HEK293 (cell line): ENCODE measurements around the gene AMBRA1.
A peak's percentile ranks its signal among the peaks of the same experiment; 100 is the strongest.

Experiments used
- CTCF ChIA-PET: fragments of 350-600 bp; formaldehyde crosslinking; extraction: SDS; loops from one replicate; lab custom pipeline; 2021; ENCODE audit warnings: antibody characterized with exemption; lab: Yijun Ruan, JAX
- POLR2A ChIA-PET: fragments of 300-600 bp; formaldehyde crosslinking; extraction: SDS; loops from one replicate; lab custom pipeline; 2020; ENCODE audit warnings: antibody characterized with exemption, inconsistent platforms; lab: Yijun Ruan, JAX
- H3K27ac ChIP-seq: fragments of 200-500 bp; sonication (Bioruptor generic); 2 replicates; pipeline ENCODE4 v1.5.1; 2014; ENCODE audit warnings: low read depth, low read length, control low read depth, inconsistent platforms; ENCODE audit errors: extremely low read depth
- H3K36me3 ChIP-seq, 2 experiments: fragments of 200-500 bp in 1 of 2; sonication (Bioruptor generic) in 1 of 2; 1 replicate in 1 of 2; 2 replicates in 1 of 2; pipeline ENCODE4 v1.5.1; 2014 to 2017; ENCODE audit warnings: inconsistent platforms in 2 of 2, low read length in 2 of 2; ENCODE audit not compliant: control insufficient read depth in 2 of 2, insufficient read depth in 1 of 2
- H3K4me1 ChIP-seq: fragments of 200-500 bp; sonication (Bioruptor generic); 2 replicates; pipeline ENCODE4 v1.5.1; 2014; ENCODE audit warnings: mild to moderate bottlenecking, low read length, inconsistent platforms; ENCODE audit not compliant: control insufficient read depth, insufficient read depth
- H3K4me3 ChIP-seq: 2 replicates; pipeline ENCODE4 v1.5.1; 2011; ENCODE audit warnings: low read depth, mild to moderate bottlenecking, control low read depth, low read length, moderate library complexity
- H3K9me3 ChIP-seq: fragments of 200-500 bp; sonication (Bioruptor generic); 2 replicates; pipeline ENCODE4 v1.5.1; 2014; ENCODE audit warnings: low read depth, low read length, inconsistent platforms; ENCODE audit not compliant: control insufficient read depth, insufficient read depth
- HOXC10 ChIP-seq: sonication (generic); formaldehyde crosslinking; IDR thresholded peaks from 2 replicates; pipeline ENCODE4 v1.8.1; 2023; ENCODE audit warnings: mild to moderate bottlenecking, missing genetic modification reagents
- KLF8 ChIP-seq: fragments of 450-650 bp; formaldehyde crosslinking; IDR thresholded peaks from 2 replicates; pipeline ENCODE4 v1.5.1; 2016; ENCODE audit warnings: missing biosample characterization, missing genetic modification characterization
- OVOL3 ChIP-seq: fragments of 450-650 bp; formaldehyde crosslinking; IDR thresholded peaks from 2 replicates; pipeline ENCODE4 v1.5.1; 2016; ENCODE audit warnings: missing biosample characterization, missing genetic modification characterization
- SP3 ChIP-seq: fragments of 450-650 bp; formaldehyde crosslinking; IDR thresholded peaks from 2 replicates; pipeline ENCODE4 v1.5.1; 2016; ENCODE audit warnings: missing biosample characterization, missing genetic modification characterization
- TRIM28 ChIP-seq: IDR thresholded peaks from 2 replicates; pipeline ENCODE4 v1.6.1; 2011; ENCODE audit warnings: low read length, control low read depth, borderline replicate concordance
- TSHZ1 ChIP-seq: fragments of 450-650 bp; formaldehyde crosslinking; IDR thresholded peaks from 2 replicates; pipeline ENCODE4 v1.5.1; 2016; ENCODE audit warnings: missing biosample characterization, missing genetic modification characterization, borderline replicate concordance
- YY1 ChIP-seq: fragments of 450-650 bp; formaldehyde crosslinking; IDR thresholded peaks from 2 replicates; pipeline ENCODE4 v1.5.1; 2018; ENCODE audit warnings: missing biosample characterization, missing genetic modification characterization
- ZBTB20 ChIP-seq: fragments of 450-650 bp; formaldehyde crosslinking; IDR thresholded peaks from 2 replicates; pipeline ENCODE4 v1.5.1; 2016; ENCODE audit warnings: missing biosample characterization, missing genetic modification characterization
- ZBTB26 ChIP-seq: fragments of 450-650 bp; formaldehyde crosslinking; optimal IDR thresholded peaks from 2 replicates; pipeline ENCODE3; 2016; ENCODE audit warnings: missing biosample characterization, mild to moderate bottlenecking, missing genetic modification characterization
- ZNF133 ChIP-seq: fragments of 450-650 bp; formaldehyde crosslinking; IDR thresholded peaks from 2 replicates; pipeline ENCODE4 v1.5.1; 2016; ENCODE audit warnings: missing biosample characterization, missing genetic modification characterization
- ZNF16 ChIP-seq: fragments of 450-650 bp; formaldehyde crosslinking; IDR thresholded peaks from 2 replicates; pipeline ENCODE4 v1.5.1; 2016; ENCODE audit warnings: low read depth, missing biosample characterization, missing genetic modification characterization
- ZNF274 ChIP-seq, 2 experiments: fragments of 200-500 bp in 1 of 2; fragments of 450-650 bp in 1 of 2; sonication (Bioruptor generic) in 1 of 2; formaldehyde crosslinking in 1 of 2; IDR thresholded peaks; 2 replicates each; pipeline versions ENCODE4 v1.5.1 to v1.6.1; 2014 to 2016; ENCODE audit warnings: borderline replicate concordance in 1 of 2, inconsistent platforms in 1 of 2, low read length in 1 of 2, missing biosample characterization in 1 of 2, missing genetic modification characterization in 1 of 2
- ZNF335 ChIP-seq: fragments of 450-650 bp; formaldehyde crosslinking; conservative IDR thresholded peaks from 2 replicates; pipeline ENCODE4 v1.5.1; 2016; ENCODE audit warnings: missing biosample characterization, missing genetic modification characterization
- ZNF549 ChIP-seq: fragments of 450-650 bp; IDR thresholded peaks from 2 replicates; pipeline ENCODE4 v1.5.1; 2018; ENCODE audit warnings: missing biosample characterization, missing genetic modification characterization, mild to moderate bottlenecking, inconsistent platforms, moderate library complexity
- ZNF560 ChIP-seq: fragments of 450-650 bp; formaldehyde crosslinking; IDR thresholded peaks from 2 replicates; pipeline ENCODE4 v1.5.1; 2017; ENCODE audit warnings: missing biosample characterization, missing genetic modification characterization, borderline replicate concordance
- ZNF561 ChIP-seq: fragments of 450-650 bp; IDR thresholded peaks from 2 replicates; pipeline ENCODE4 v1.5.1; 2018; ENCODE audit warnings: missing biosample characterization, missing genetic modification characterization, borderline replicate concordance
- ZNF585B ChIP-seq: fragments of 450-650 bp; formaldehyde crosslinking; IDR thresholded peaks from 2 replicates; pipeline ENCODE4 v1.5.1; 2016; ENCODE audit warnings: missing biosample characterization, missing genetic modification characterization
- ZNF600 ChIP-seq: fragments of 450-650 bp; formaldehyde crosslinking; IDR thresholded peaks from 2 replicates; pipeline ENCODE4 v1.5.1; 2016; ENCODE audit warnings: missing biosample characterization, missing genetic modification characterization
- ZNF624 ChIP-seq: fragments of 450-650 bp; formaldehyde crosslinking; IDR thresholded peaks from 2 replicates; pipeline ENCODE4 v1.5.1; 2017; ENCODE audit warnings: missing biosample characterization, missing genetic modification characterization
- ZNF768 ChIP-seq: fragments of 450-650 bp; formaldehyde crosslinking; IDR thresholded peaks from 2 replicates; pipeline ENCODE4 v1.5.1; 2018; ENCODE audit warnings: missing biosample characterization, mild to moderate bottlenecking, missing genetic modification characterization
- ZNF843 ChIP-seq: fragments of 450-650 bp; formaldehyde crosslinking; IDR thresholded peaks from 2 replicates; pipeline ENCODE4 v1.5.1; 2016; ENCODE audit warnings: missing biosample characterization, missing genetic modification characterization
- TF ChIP-seq, protein P1 (sequence below): fragments of 450-650 bp; formaldehyde crosslinking; IDR thresholded peaks from 2 replicates; pipeline ENCODE4 v1.5.1; 2016; ENCODE audit warnings: missing biosample characterization, missing genetic modification characterization
- TF ChIP-seq, protein P2 (sequence below): fragments of 450-650 bp; formaldehyde crosslinking; IDR thresholded peaks from 2 replicates; pipeline ENCODE4 v1.5.1; 2016; ENCODE audit warnings: missing biosample characterization, missing genetic modification characterization
- TF ChIP-seq, protein P3 (sequence below): fragments of 450-650 bp; formaldehyde crosslinking; IDR thresholded peaks from 2 replicates; pipeline ENCODE4 v1.5.1; 2017; ENCODE audit warnings: missing biosample characterization, missing genetic modification characterization
- TF ChIP-seq, protein P4 (sequence below): fragments of 450-650 bp; formaldehyde crosslinking; IDR thresholded peaks from 2 replicates; pipeline ENCODE4 v1.5.1; 2016; ENCODE audit warnings: missing biosample characterization, missing genetic modification characterization

The AMBRA1 gene

GRCh38 chr11:46593550-46594373, at the start of gene AMBRA1 (continued):
- TF ChIP-seq TSHZ1 (tag by site-specific recombination) (peak; percentile 40; the same call in 1 of the 2 replicates), HOXC10 (CRISPR knock-in tag) (no peak), ZNF335 (tag by site-specific recombination) (peak; percentile 85), ZNF585B (tag by site-specific recombination) (no peak), ZNF768 (no peak), TRIM28 (no peak; the same call in 1 of the 2 replicates), SP3 (tag by site-specific recombination) (peak; percentile 58; the same call in 1 of the 2 replicates), ZNF16 (no peak), ZNF274 (IDR thresholded peaks at IDR 0.05; ENCODE audit: low read length) (no peak), ZNF274 (tag by site-specific recombination; IDR thresholded peaks at IDR 0.05; ENCODE audit: borderline replicate concordance) (no peak), OVOL3 (tag by site-specific recombination) (peak; percentile 68; the same call in 1 of the 2 replicates), ZNF560 (tag by site-specific recombination) (0 out of 2 replicates have a peak, but pooled peaks have one; percentile 60), ZBTB26 (tag by site-specific recombination) (peak; percentile 30), KLF8 (tag by site-specific recombination) (peak; percentile 59), ZNF561 (no peak), ZBTB20 (peak; percentile 46; the same call in 1 of the 2 replicates), YY1 (tag by site-specific recombination) (0 out of 2 replicates have a peak, but pooled peaks have one; percentile 35), ZNF600 (tag by site-specific recombination) (peak; percentile 71; the same call in 1 of the 2 replicates)
- TF ChIP-seq, protein P1, sequence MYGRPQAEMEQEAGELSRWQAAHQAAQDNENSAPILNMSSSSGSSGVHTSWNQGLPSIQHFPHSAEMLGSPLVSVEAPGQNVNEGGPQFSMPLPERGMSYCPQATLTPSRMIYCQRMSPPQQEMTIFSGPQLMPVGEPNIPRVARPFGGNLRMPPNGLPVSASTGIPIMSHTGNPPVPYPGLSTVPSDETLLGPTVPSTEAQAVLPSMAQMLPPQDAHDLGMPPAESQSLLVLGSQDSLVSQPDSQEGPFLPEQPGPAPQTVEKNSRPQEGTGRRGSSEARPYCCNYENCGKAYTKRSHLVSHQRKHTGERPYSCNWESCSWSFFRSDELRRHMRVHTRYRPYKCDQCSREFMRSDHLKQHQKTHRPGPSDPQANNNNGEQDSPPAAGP (tag by site-specific recombination) = 0 out of 2 replicates have a peak, but pooled peaks have one; percentile 34

- no peak overlapping the region for H3K4me3 ChIP-seq
- ChIA-PET POLR2A (no interaction called here), CTCF (interaction anchor here (0.6 to 1.3 kb wide), 2 partner anchors 25 to 714 kb away, joined by 5 to 9 read pairs; no protein-coding TSS in a partner anchor)
- no peak overlapping the region for H3K27ac ChIP-seq
- H3K36me3 ChIP-seq = peaks cover 0 to 53% of the 10 kb centered on the region in 2 experiments
- H3K9me3 ChIP-seq = no peaks in the 10 kb centered on the region
- H3K4me1 ChIP-seq = no peaks in the 10 kb centered on the region
- TF ChIP-seq ZNF843 (tag by site-specific recombination) = no peak
- TF ChIP-seq ZNF549 = no peak
- TF ChIP-seq, protein P2, sequence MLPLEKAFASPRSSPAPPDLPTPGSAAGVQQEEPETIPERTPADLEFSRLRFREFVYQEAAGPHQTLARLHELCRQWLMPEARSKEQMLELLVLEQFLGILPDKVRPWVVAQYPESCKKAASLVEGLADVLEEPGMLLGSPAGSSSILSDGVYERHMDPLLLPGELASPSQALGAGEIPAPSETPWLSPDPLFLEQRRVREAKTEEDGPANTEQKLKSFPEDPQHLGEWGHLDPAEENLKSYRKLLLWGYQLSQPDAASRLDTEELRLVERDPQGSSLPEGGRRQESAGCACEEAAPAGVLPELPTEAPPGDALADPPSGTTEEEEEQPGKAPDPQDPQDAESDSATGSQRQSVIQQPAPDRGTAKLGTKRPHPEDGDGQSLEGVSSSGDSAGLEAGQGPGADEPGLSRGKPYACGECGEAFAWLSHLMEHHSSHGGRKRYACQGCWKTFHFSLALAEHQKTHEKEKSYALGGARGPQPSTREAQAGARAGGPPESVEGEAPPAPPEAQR (tag by site-specific recombination) = no peak
- TF ChIP-seq, protein P3, sequence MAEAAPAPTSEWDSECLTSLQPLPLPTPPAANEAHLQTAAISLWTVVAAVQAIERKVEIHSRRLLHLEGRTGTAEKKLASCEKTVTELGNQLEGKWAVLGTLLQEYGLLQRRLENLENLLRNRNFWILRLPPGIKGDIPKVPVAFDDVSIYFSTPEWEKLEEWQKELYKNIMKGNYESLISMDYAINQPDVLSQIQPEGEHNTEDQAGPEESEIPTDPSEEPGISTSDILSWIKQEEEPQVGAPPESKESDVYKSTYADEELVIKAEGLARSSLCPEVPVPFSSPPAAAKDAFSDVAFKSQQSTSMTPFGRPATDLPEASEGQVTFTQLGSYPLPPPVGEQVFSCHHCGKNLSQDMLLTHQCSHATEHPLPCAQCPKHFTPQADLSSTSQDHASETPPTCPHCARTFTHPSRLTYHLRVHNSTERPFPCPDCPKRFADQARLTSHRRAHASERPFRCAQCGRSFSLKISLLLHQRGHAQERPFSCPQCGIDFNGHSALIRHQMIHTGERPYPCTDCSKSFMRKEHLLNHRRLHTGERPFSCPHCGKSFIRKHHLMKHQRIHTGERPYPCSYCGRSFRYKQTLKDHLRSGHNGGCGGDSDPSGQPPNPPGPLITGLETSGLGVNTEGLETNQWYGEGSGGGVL (tag by site-specific recombination) = no peak
- TF ChIP-seq ZNF133 = no peak
- TF ChIP-seq, protein P4, sequence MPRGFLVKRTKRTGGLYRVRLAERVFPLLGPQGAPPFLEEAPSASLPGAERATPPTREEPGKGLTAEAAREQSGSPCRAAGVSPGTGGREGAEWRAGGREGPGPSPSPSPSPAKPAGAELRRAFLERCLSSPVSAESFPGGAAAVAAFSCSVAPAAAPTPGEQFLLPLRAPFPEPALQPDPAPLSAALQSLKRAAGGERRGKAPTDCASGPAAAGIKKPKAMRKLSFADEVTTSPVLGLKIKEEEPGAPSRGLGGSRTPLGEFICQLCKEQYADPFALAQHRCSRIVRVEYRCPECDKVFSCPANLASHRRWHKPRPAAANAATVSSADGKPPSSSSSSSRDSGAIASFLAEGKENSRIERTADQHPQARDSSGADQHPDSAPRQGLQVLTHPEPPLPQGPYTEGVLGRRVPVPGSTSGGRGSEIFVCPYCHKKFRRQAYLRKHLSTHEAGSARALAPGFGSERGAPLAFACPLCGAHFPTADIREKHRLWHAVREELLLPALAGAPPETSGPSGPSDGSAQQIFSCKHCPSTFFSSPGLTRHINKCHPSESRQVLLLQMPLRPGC (tag by site-specific recombination) = no peak
- no peak for TF ChIP-seq ZNF624 (tag by site-specific recombination)
These were observed 49.7 kb upstream of the AMBRA1 start for GRCh38 chr11:46643531-46643930.
